Endothelial cell of umbilical vein (primary cell): ENCODE results near the gene UBE2L6. TPM values are rescaled to one million over a fixed set of nuclear protein-coding genes. Genes with fewer than 3 reads are reported as not detected.

Source experiments
- BruUV-seq: library from RNA; stranded (reverse); fragments of 400-500 nt; replicated peaks from 2 replicates; lab custom pipeline; 2021; lab: Mats Ljungman, UMichigan
- CTCF ChIA-PET: fragments of 300-600, 350-600 bp; sonication (Branson Sonifier 250); formaldehyde crosslinking; loops from one replicate; lab custom pipeline; 2021; ENCODE audit warnings: antibody characterized with exemption, inconsistent platforms; lab: Charles Lee
- POLR2A ChIA-PET: fragments of 300-600, 350-600 bp; sonication (Branson Sonifier 250); formaldehyde crosslinking; loops from one replicate; lab custom pipeline; 2021; ENCODE audit warnings: antibody characterized with exemption, inconsistent platforms; lab: Charles Lee
- DNase-seq: peaks from one replicate; pipeline ENCODE4 v3.0.0-alpha.2; 2011; ENCODE audit warnings: low read depth, low spot score
- FAIRE-seq: peaks from 2 replicates; lab custom pipeline; 2011; peaks lifted over from hg19 to GRCh38; lab: Jason Lieb, UNC
- H2AFZ ChIP-seq: 2 replicates; pipeline ENCODE4 v1.6.0; 2012; ENCODE audit warnings: low read depth, low read length, control low read depth, inconsistent platforms
- H3K27ac ChIP-seq: 2 replicates; pipeline ENCODE4 v1.5.1; 2011; ENCODE audit warnings: low read depth, mild to moderate bottlenecking, control low read depth, low read length, moderate library complexity; ENCODE audit not compliant: insufficient read depth
- H3K27me3 ChIP-seq, 2 experiments: 2 replicates each; pipeline versions ENCODE4 v1.6.0 to v1.6.1; 2011; ENCODE audit warnings: low read length in 2 of 2, mixed read lengths in 1 of 2; ENCODE audit not compliant: control insufficient read depth in 2 of 2, insufficient read depth in 2 of 2
- H3K36me3 ChIP-seq, 2 experiments: 2 replicates in 1 of 2; 3 replicates in 1 of 2; pipeline ENCODE4 v1.5.1; 2011; ENCODE audit warnings: low read length in 2 of 2, mild to moderate bottlenecking in 1 of 2, moderate library complexity in 1 of 2; ENCODE audit not compliant: control insufficient read depth in 2 of 2, insufficient read depth in 2 of 2; ENCODE audit errors: extremely low read depth in 1 of 2
- H3K4me1 ChIP-seq: 3 replicates; pipeline ENCODE4 v1.5.1; 2011; ENCODE audit warnings: mild to moderate bottlenecking, low read length; ENCODE audit not compliant: control insufficient read depth, insufficient read depth; ENCODE audit errors: extremely low read depth
- H3K4me2 ChIP-seq: 2 replicates; pipeline ENCODE4 v1.6.1; 2011; ENCODE audit warnings: low read length, control low read depth, mixed read lengths; ENCODE audit not compliant: insufficient read depth
- H3K4me3 ChIP-seq, 3 experiments: fragments of 200-600 bp in 1 of 3; sonication (generic), shearing (Covaris generic) in 1 of 3; replicated peaks in 1 of 3; 2 replicates each; pipeline ENCODE4 v1.5.1; 2011 to 2016; ENCODE audit warnings: control low read depth in 3 of 3, low read length in 3 of 3, mild to moderate bottlenecking in 2 of 3, inconsistent platforms in 1 of 3, low read depth in 1 of 3, moderate library complexity in 1 of 3; ENCODE audit not compliant: insufficient read depth in 1 of 3
- H3K79me2 ChIP-seq: 2 replicates; pipeline ENCODE4 v1.6.0; 2012; ENCODE audit warnings: low read length, inconsistent platforms; ENCODE audit not compliant: control insufficient read depth, insufficient read depth
- H3K9ac ChIP-seq: replicated peaks from 2 replicates; pipeline ENCODE3; 2011; ENCODE audit warnings: low read length, control low read depth; ENCODE audit not compliant: insufficient read depth; ENCODE audit errors: extremely low read depth
- H3K9me1 ChIP-seq: replicated peaks from 3 replicates; pipeline ENCODE4 v1.6.0; 2011; ENCODE audit warnings: mild to moderate bottlenecking, low read length; ENCODE audit not compliant: control insufficient read depth, insufficient read depth; ENCODE audit errors: extremely low read depth
- H3K9me3 ChIP-seq: replicated peaks from 2 replicates; pipeline ENCODE4 v1.5.1; 2012; ENCODE audit warnings: low read length, inconsistent platforms; ENCODE audit not compliant: control insufficient read depth, insufficient read depth
- H4K20me1 ChIP-seq: replicated peaks from 2 replicates; pipeline ENCODE3; 2011; ENCODE audit warnings: mild to moderate bottlenecking, low read length; ENCODE audit not compliant: control insufficient read depth, insufficient read depth; ENCODE audit errors: extremely low read depth
- EZH2 ChIP-seq: IDR thresholded peaks from 2 replicates; pipeline ENCODE4 v1.6.1; 2012; ENCODE audit warnings: borderline replicate concordance, low read depth, mild to moderate bottlenecking, moderate library complexity, low read length, inconsistent platforms; ENCODE audit not compliant: severe bottlenecking
- FOS ChIP-seq: IDR thresholded peaks from 2 replicates; pipeline ENCODE4 v1.6.1; 2011; ENCODE audit warnings: mild to moderate bottlenecking, low read length, moderate library complexity, borderline replicate concordance; ENCODE audit not compliant: insufficient read depth
- GATA2 ChIP-seq: IDR thresholded peaks from 2 replicates; pipeline ENCODE4 v1.7.0; 2011; ENCODE audit warnings: low read depth, mild to moderate bottlenecking, moderate library complexity, mixed read lengths, low read length; ENCODE audit not compliant: insufficient read length, insufficient read depth
- JUN ChIP-seq: IDR thresholded peaks from 2 replicates; pipeline ENCODE4 v1.6.1; 2011; ENCODE audit warnings: borderline replicate concordance, low read depth; ENCODE audit not compliant: insufficient read length, insufficient read depth
- MAX ChIP-seq: IDR thresholded peaks from 2 replicates; pipeline ENCODE4 v1.6.1; 2011; ENCODE audit not compliant: insufficient read depth, insufficient read length
- MYC ChIP-seq: IDR thresholded peaks from one replicate; pipeline ENCODE4 v1.6.1; 2011; ENCODE audit warnings: mild to moderate bottlenecking, low read depth, low read length
- POLR2A ChIP-seq: IDR thresholded peaks from 2 replicates; pipeline ENCODE4 v1.6.1; 2012; ENCODE audit warnings: low read depth, mild to moderate bottlenecking, control low read depth, low read length
- POLR2AphosphoS5 ChIP-seq: IDR thresholded peaks from 2 replicates; pipeline ENCODE4 v1.6.1; 2012; ENCODE audit warnings: low read depth, mild to moderate bottlenecking, control low read depth, low read length, moderate library complexity; ENCODE audit not compliant: insufficient read depth
- dilution Hi-C: fragments of 300-500 bp; cut with MboI; formaldehyde crosslinking; loops from one replicate; pipeline ENCODE4 v1.15.0; 2019; ENCODE audit warnings: low sequenced_read_pairs; ENCODE audit not compliant: extremely low pct_ligation_motif_present
- intact Hi-C: fragments of 100-400 bp; cut with micrococcal nuclease; formaldehyde crosslinking; loops from one replicate; pipeline ENCODE4 v1.10.0; 2022
- polyA plus RNA-seq, 4 experiments: library from polyadenylated mRNA; depleted of rRNA in 3 of 4; stranded (reverse) in 3 of 4; unstranded in 1 of 4; fragments of >200 nt; gene quantifications; 2 replicates each; pipeline versions ENCODE4 v1.2.1 to v1.2.3, GENCODE V29; 2011 to 2012; ENCODE audit warnings: missing spikeins in 1 of 4
- total RNA-seq: library from RNA; stranded (reverse); gene quantifications from 2 replicates; pipeline ENCODE4 v1.2.3, GENCODE V29; 2021
- TF ChIP-seq, protein P1 (sequence below), 2 donors: IDR thresholded peaks; 1 replicate in 1 of 2; 2 replicates in 1 of 2; pipeline ENCODE4 v1.5.1; 2011; ENCODE audit warnings: low read length in 2 of 2, mild to moderate bottlenecking in 2 of 2, moderate library complexity in 2 of 2, control low read depth in 1 of 2, inconsistent platforms in 1 of 2, low read depth in 1 of 2; ENCODE audit not compliant: insufficient read depth in 1 of 2; ENCODE audit errors: extremely low read depth in 1 of 2

UBE2L6 gene
- total and polyA plus RNA-seq, 2 donors (not counting 3 experiments of a cell fraction or from before 2014, with no cell fraction given), result 22.3 to 25.2 TPM

GRCh38 chr11:57527056-57527631 lies 40.3 kb downstream of the UBE2L6 start:
- Histone ChIP-seq H3K9me1 (no peaks in the 10 kb centered on the region), H3K79me2 (peaks cover 18% of the 10 kb centered on the region), H4K20me1 (no peaks in the 10 kb centered on the region), H3K4me1 (peaks cover 21% of the 10 kb centered on the region), H3K27ac (no peak overlapping the region), H3K9ac (no peak overlapping the region), H3K36me3 (peaks cover 2 to 6% of the 10 kb centered on the region in 2 experiments), H3K9me3 (no peaks in the 10 kb centered on the region), H3K4me3 (no peak overlapping the region), H3K4me2 (no peak overlapping the region), H2AFZ (no peak overlapping the region), H3K27me3 (no peaks in the 10 kb centered on the region)
- POLR2A ChIA-PET, result no interaction called here
- FAIRE-seq (peak; percentile 81), DNase-seq (peak; percentile 59)
- no TSS peak for BruUV-seq
- dilution Hi-C loops (no loop called here), intact Hi-C loops (loop anchor here (1.0 kb wide), 4 partner anchors 12 to 182 kb away; partner anchors contain the start of gene SLC43A1)
- TF ChIP-seq, protein P1, sequence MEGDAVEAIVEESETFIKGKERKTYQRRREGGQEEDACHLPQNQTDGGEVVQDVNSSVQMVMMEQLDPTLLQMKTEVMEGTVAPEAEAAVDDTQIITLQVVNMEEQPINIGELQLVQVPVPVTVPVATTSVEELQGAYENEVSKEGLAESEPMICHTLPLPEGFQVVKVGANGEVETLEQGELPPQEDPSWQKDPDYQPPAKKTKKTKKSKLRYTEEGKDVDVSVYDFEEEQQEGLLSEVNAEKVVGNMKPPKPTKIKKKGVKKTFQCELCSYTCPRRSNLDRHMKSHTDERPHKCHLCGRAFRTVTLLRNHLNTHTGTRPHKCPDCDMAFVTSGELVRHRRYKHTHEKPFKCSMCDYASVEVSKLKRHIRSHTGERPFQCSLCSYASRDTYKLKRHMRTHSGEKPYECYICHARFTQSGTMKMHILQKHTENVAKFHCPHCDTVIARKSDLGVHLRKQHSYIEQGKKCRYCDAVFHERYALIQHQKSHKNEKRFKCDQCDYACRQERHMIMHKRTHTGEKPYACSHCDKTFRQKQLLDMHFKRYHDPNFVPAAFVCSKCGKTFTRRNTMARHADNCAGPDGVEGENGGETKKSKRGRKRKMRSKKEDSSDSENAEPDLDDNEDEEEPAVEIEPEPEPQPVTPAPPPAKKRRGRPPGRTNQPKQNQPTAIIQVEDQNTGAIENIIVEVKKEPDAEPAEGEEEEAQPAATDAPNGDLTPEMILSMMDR (IDR thresholded peaks at IDR 0.05; ENCODE audit: extremely low read depth in 1 of 2, insufficient read depth in 1 of 2, low read depth in 1 of 2, low read length in 2 of 2), result peak; percentile 78 to 79
- no peak for TF ChIP-seq MAX
- CTCF ChIA-PET, result interaction anchor here (0.7 to 10.9 kb wide), 27 partner anchors 11 to 687 kb away, joined by 3 to 316 read pairs (median 4); partner anchors contain the start of genes RTN4RL2 and SLC43A1

GRCh38 chr11:57523419-57523818 lies 44.1 kb downstream of the UBE2L6 start:
- no peak overlapping the region for H3K9ac ChIP-seq
- no peak for DNase-seq
- H3K9me1 ChIP-seq, result no peaks in the 10 kb centered on the region
- no peaks in the 10 kb centered on the region for H3K79me2 ChIP-seq
- no peak for FAIRE-seq
- H3K27ac ChIP-seq, result no peak overlapping the region
- dilution Hi-C loops, result no loop called here
- intact Hi-C loops, result no loop called here
- ChIA-PET POLR2A (no interaction called here), CTCF (interaction anchor here (0.8 to 10.9 kb wide), 5 partner anchors 8 to 178 kb away, joined by 3 to 316 read pairs (median 9); partner anchors contain the start of gene SLC43A1)
- BruUV-seq, result no TSS peak
- H3K9me3 ChIP-seq, result no peaks in the 10 kb centered on the region
- H3K4me2 ChIP-seq, result no peak overlapping the region
- no peak overlapping the region for H3K4me3 ChIP-seq
- H3K4me1 ChIP-seq, result no peaks in the 10 kb centered on the region
- no peak overlapping the region for H2AFZ ChIP-seq
- H4K20me1 ChIP-seq, result no peaks in the 10 kb centered on the region
- TF ChIP-seq GATA2 (no peak), JUN (no peak), POLR2AphosphoS5 (no peak), MYC (no peak), POLR2A (no peak), MAX (no peak), EZH2 (no peak), FOS (no peak)
- TF ChIP-seq, protein P1 (IDR thresholded peaks at IDR 0.05; ENCODE audit: extremely low read depth in 1 of 2, insufficient read depth in 1 of 2, low read depth in 1 of 2, low read length in 2 of 2), result no peak
- peaks cover under 1 to 2% of the 10 kb centered on the region in 2 experiments for H3K36me3 ChIP-seq
- H3K27me3 ChIP-seq, result no peaks in the 10 kb centered on the region
